ENCODE results near the gene GP1BA.
"Not testable (repeated sequence)": the region's sequence is repeated elsewhere in the genome, so short reads cannot be mapped to it uniquely, and the experiment has no call there.

- not testable (repeated sequence) for TF ChIP-seq CTCF (IDR thresholded peaks at IDR 0.05); SIN3A (IDR thresholded peaks at IDR 0.05; ENCODE audit: borderline replicate concordance, insufficient read depth, low read depth, low read length)
Measured at GRCh38 chr17:4914551-4914950, 17.5 kb upstream of the GP1BA start.
